HG03354 (cell line): ENCODE data around the gene SAMD14.

Experiments used
- ATAC-seq: cut with Tn5 transposase; IDR thresholded peaks from one replicate; pipeline ENCODE4 v1.9.1; 2021; ENCODE audit warnings: mild to moderate bottlenecking; ENCODE audit not compliant: unreplicated experiment, poor library complexity, severe bottlenecking

SAMD14 gene

GRCh38 chr17:50149417-50150353 is 19.7 kb upstream of the SAMD14 start:
- ATAC-seq: no peak

GRCh38 chr17:50149091-50149416 is 19.1 kb upstream of the SAMD14 start:
- no peak for ATAC-seq

- peak; percentile 34 for ATAC-seq
Measured at GRCh38 chr17:50148226-50149090, 18.5 kb upstream of the SAMD14 start.

- ATAC-seq: no peak
Measured at GRCh38 chr17:50147841-50148225, 17.9 kb upstream of the SAMD14 start.

GRCh38 chr17:50146927-50147665 is 17.1 kb upstream of the SAMD14 start:
- no peak for ATAC-seq

- no peak for ATAC-seq
Measured at GRCh38 chr17:50146230-50146926, 16.4 kb upstream of the SAMD14 start.

GRCh38 chr17:50145532-50146229 is 15.7 kb upstream of the SAMD14 start:
- no peak for ATAC-seq

GRCh38 chr17:50144845-50145531 is 15.0 kb upstream of the SAMD14 start:
- ATAC-seq: no peak

- ATAC-seq: no peak
Measured at GRCh38 chr17:50144355-50144754, 14.4 kb upstream of the SAMD14 start.

GRCh38 chr17:50143461-50144176 is 13.7 kb upstream of the SAMD14 start:
- no peak for ATAC-seq

GRCh38 chr17:50141745-50142110 is 11.8 kb upstream of the SAMD14 start:
- no peak for ATAC-seq

- ATAC-seq: no peak
Measured at GRCh38 chr17:50141026-50141744, 11.2 kb upstream of the SAMD14 start.

GRCh38 chr17:50139950-50140885 is 10.3 kb upstream of the SAMD14 start:
- peak; percentile 69 for ATAC-seq

- ATAC-seq: no peak
Measured at GRCh38 chr17:50139185-50139783, 9.3 kb upstream of the SAMD14 start.

GRCh38 chr17:50137042-50137441 is 7.1 kb upstream of the SAMD14 start:
- ATAC-seq: no peak
